ENCODE data around the gene SRRM2.

Gene SRRM2

GRCh38 chr16:2764718-2765117, 12.3 kb downstream of the SRRM2 start:
- peaks cover 62% of the 10 kb centered on the region for H3K79me2 ChIP-seq
- H3K4me3 ChIP-seq (ENCODE audit: low read depth, low read length) = no peak overlapping the region
- H3K27me3 ChIP-seq (ENCODE audit: control insufficient read depth, insufficient read depth, low read length) = no peaks in the 10 kb centered on the region
- no peak overlapping the region for H3K4me2 ChIP-seq (ENCODE audit: low read length)
- H2AFZ ChIP-seq = no peak overlapping the region
- H3K4me1 ChIP-seq = no peaks in the 10 kb centered on the region
- H3K36me3 ChIP-seq (ENCODE audit: control insufficient read depth, insufficient read depth, low read length) = no peaks in the 10 kb centered on the region
- no peak for TF ChIP-seq CTCF (IDR thresholded peaks at IDR 0.05)
- no peaks in the 10 kb centered on the region for H3K9me3 ChIP-seq (ENCODE audit: control insufficient read depth, low read length)
- H3K27ac ChIP-seq = no peak overlapping the region
- H3K9ac ChIP-seq = no peak overlapping the region

GRCh38 chr16:2765462-2766404, 13.3 kb downstream of the SRRM2 start:
- H3K4me2 ChIP-seq (ENCODE audit: low read length) = no peak overlapping the region
- no peak overlapping the region for H3K4me3 ChIP-seq (ENCODE audit: low read depth, low read length)
- H3K9ac ChIP-seq = no peak overlapping the region
- no peak for TF ChIP-seq CTCF (IDR thresholded peaks at IDR 0.05)
- H2AFZ ChIP-seq = no peak overlapping the region
- no peaks in the 10 kb centered on the region for H3K9me3 ChIP-seq (ENCODE audit: control insufficient read depth, low read length)
- no peaks in the 10 kb centered on the region for H3K27me3 ChIP-seq (ENCODE audit: control insufficient read depth, insufficient read depth, low read length)
- H3K79me2 ChIP-seq = peaks cover 60% of the 10 kb centered on the region
- no peaks in the 10 kb centered on the region for H3K36me3 ChIP-seq (ENCODE audit: control insufficient read depth, insufficient read depth, low read length)
- H3K4me1 ChIP-seq = no peaks in the 10 kb centered on the region
- H3K27ac ChIP-seq = no peak overlapping the region

GRCh38 chr16:2766430-2767139, 14.1 kb downstream of the SRRM2 start:
- no peak overlapping the region for H3K9ac ChIP-seq
- H3K4me3 ChIP-seq (ENCODE audit: low read depth, low read length) = no peak overlapping the region
- no peak overlapping the region for H3K4me2 ChIP-seq (ENCODE audit: low read length)
- no peaks in the 10 kb centered on the region for H3K9me3 ChIP-seq (ENCODE audit: control insufficient read depth, low read length)
- peaks cover 59% of the 10 kb centered on the region for H3K79me2 ChIP-seq
- H3K36me3 ChIP-seq (ENCODE audit: control insufficient read depth, insufficient read depth, low read length) = no peaks in the 10 kb centered on the region
- H2AFZ ChIP-seq = no peak overlapping the region
- no peaks in the 10 kb centered on the region for H3K27me3 ChIP-seq (ENCODE audit: control insufficient read depth, insufficient read depth, low read length)
- no peak overlapping the region for H3K27ac ChIP-seq
- H3K4me1 ChIP-seq = no peaks in the 10 kb centered on the region
- no peak for TF ChIP-seq CTCF (IDR thresholded peaks at IDR 0.05)

- no peak for TF ChIP-seq CTCF (IDR thresholded peaks at IDR 0.05)
- H3K9me3 ChIP-seq (ENCODE audit: control insufficient read depth, low read length) = no peaks in the 10 kb centered on the region
- H2AFZ ChIP-seq = no peak overlapping the region
- H3K4me3 ChIP-seq (ENCODE audit: low read depth, low read length) = no peak overlapping the region
- H3K36me3 ChIP-seq (ENCODE audit: control insufficient read depth, insufficient read depth, low read length) = no peaks in the 10 kb centered on the region
- no peak overlapping the region for H3K9ac ChIP-seq
- H3K27me3 ChIP-seq (ENCODE audit: control insufficient read depth, insufficient read depth, low read length) = no peaks in the 10 kb centered on the region
- H3K79me2 ChIP-seq = peaks cover 54% of the 10 kb centered on the region
- no peak overlapping the region for H3K4me2 ChIP-seq (ENCODE audit: low read length)
- no peak overlapping the region for H3K27ac ChIP-seq
- no peaks in the 10 kb centered on the region for H3K4me1 ChIP-seq
Observed at GRCh38 chr16:2767140-2767731, 14.8 kb downstream of the SRRM2 start.
